H1 (cell line): ENCODE measurements around the gene GCNA. TPM values are rescaled to one million over a fixed set of nuclear protein-coding genes. Genes with fewer than 3 reads are reported as not detected.

ENCODE experiments used
- CTCF ChIA-PET: fragments of 300-600 bp; sonication (Branson Sonifier 250); formaldehyde crosslinking; loops from one replicate; lab custom pipeline; 2021; ENCODE audit not compliant: partially characterized antibody; lab: Charles Lee
- POLR2A ChIA-PET: fragments of 300-600 bp; sonication (Branson Sonifier 250); formaldehyde crosslinking; loops from one replicate; lab custom pipeline; 2021; ENCODE audit warnings: inconsistent platforms; ENCODE audit not compliant: partially characterized antibody; lab: Charles Lee
- DNase-seq, 2 experiments: peaks; one replicate each; pipeline versions ENCODE4 v3.0.0 to v3.0.0-alpha.2; 2010 to 2022; ENCODE audit warnings: low spot score in 2 of 2, low read depth in 1 of 2, mixed read lengths in 1 of 2
- FAIRE-seq: peaks from 2 replicates; lab custom pipeline; 2011; peaks lifted over from hg19 to GRCh38; lab: Jason Lieb, UNC
- H2AFZ ChIP-seq: 2 replicates; pipeline ENCODE4 v1.8.1; 2012; ENCODE audit warnings: low read length, inconsistent platforms
- H2AK5ac ChIP-seq: 2 replicates; pipeline ENCODE4 v1.6.1; 2013; ENCODE audit warnings: low read depth, low read length
- H2BK120ac ChIP-seq: replicated peaks from 2 replicates; pipeline ENCODE3; 2013; ENCODE audit warnings: low read depth, low read length, inconsistent platforms
- H2BK12ac ChIP-seq: 2 replicates; pipeline ENCODE4 v1.6.1; 2013; ENCODE audit warnings: low read depth, low read length
- H2BK15ac ChIP-seq: 2 replicates; pipeline ENCODE4 v1.6.1; 2013; ENCODE audit warnings: low read length
- H2BK20ac ChIP-seq: 2 replicates; pipeline ENCODE4 v1.6.1; 2013; ENCODE audit warnings: low read length
- H2BK5ac ChIP-seq: 2 replicates; pipeline ENCODE4 v1.6.1; 2013; ENCODE audit warnings: low read depth, low read length
- H3K14ac ChIP-seq: 2 replicates; pipeline ENCODE4 v1.6.1; 2013; ENCODE audit warnings: inconsistent platforms; ENCODE audit not compliant: insufficient read length
- H3K18ac ChIP-seq: 2 replicates; pipeline ENCODE4 v1.6.1; 2013; ENCODE audit warnings: low read length; ENCODE audit errors: extremely low read depth
- H3K23ac ChIP-seq: 2 replicates; pipeline ENCODE4 v1.6.1; 2013; ENCODE audit warnings: inconsistent platforms; ENCODE audit not compliant: insufficient read length
- H3K23me2 ChIP-seq: 2 replicates; pipeline ENCODE4 v1.6.1; 2013; ENCODE audit warnings: low read depth, low read length
- H3K27ac ChIP-seq: 2 replicates; pipeline ENCODE4 v1.6.1; 2011; ENCODE audit warnings: low read depth, low read length, inconsistent platforms
- H3K27me3 ChIP-seq, 4 experiments: replicated peaks in 1 of 4; 1 replicate in 1 of 4; 2 replicates in 3 of 4; pipeline versions ENCODE4 v1.6.1 to v1.8.1; 2011 to 2013; ENCODE audit warnings: low read length in 3 of 4, mild to moderate bottlenecking in 3 of 4, inconsistent platforms in 2 of 4, mixed read lengths in 2 of 4, moderate library complexity in 1 of 4; ENCODE audit not compliant: control insufficient read depth in 3 of 4, insufficient read depth in 3 of 4; ENCODE audit errors: extremely low read depth in 1 of 4
- H3K36me3 ChIP-seq, 4 experiments: 2 replicates each; pipeline versions ENCODE4 v1.6.1 to v1.8.1; 2011 to 2013; ENCODE audit warnings: mild to moderate bottlenecking in 4 of 4, low read length in 3 of 4, moderate library complexity in 2 of 4, control low read depth in 1 of 4, inconsistent platforms in 1 of 4; ENCODE audit not compliant: insufficient read depth in 4 of 4, control insufficient read depth in 2 of 4
- H3K4ac ChIP-seq: replicated peaks from 2 replicates; pipeline ENCODE3; 2013; ENCODE audit warnings: low read length, low read depth, mixed read lengths, inconsistent platforms; ENCODE audit not compliant: insufficient read length
- H3K4me1 ChIP-seq, 4 experiments: replicated peaks in 1 of 4; 1 replicate in 1 of 4; 2 replicates in 3 of 4; pipeline versions ENCODE4 v1.6.1 to v1.8.1; 2011 to 2013; ENCODE audit warnings: low read length in 3 of 4, inconsistent platforms in 2 of 4, mixed read lengths in 1 of 4; ENCODE audit not compliant: insufficient read depth in 4 of 4, control insufficient read depth in 3 of 4
- H3K4me2 ChIP-seq, 2 experiments: 2 replicates each; pipeline versions ENCODE4 v1.6.1 to v1.8.1; 2011 to 2013; ENCODE audit warnings: low read depth in 2 of 2, low read length in 2 of 2, control low read depth in 1 of 2, inconsistent platforms in 1 of 2, mild to moderate bottlenecking in 1 of 2; ENCODE audit not compliant: insufficient read depth in 1 of 2
- H3K4me3 ChIP-seq, 4 experiments: fragments of 200-600, 300-600 bp in 1 of 4; sonication (generic), shearing (Covaris generic), sonication (Bioruptor Twin) in 1 of 4; 2 replicates each; pipeline versions ENCODE4 v1.5.1 to v1.8.1; 2011 to 2016; ENCODE audit warnings: low read length in 4 of 4, low read depth in 3 of 4, control low read depth in 2 of 4, inconsistent platforms in 2 of 4, mild to moderate bottlenecking in 2 of 4, mixed read lengths in 1 of 4, moderate library complexity in 1 of 4; ENCODE audit not compliant: insufficient read depth in 2 of 4; ENCODE audit errors: extremely low read depth in 1 of 4
- H3K56ac ChIP-seq: replicated peaks from 2 replicates; pipeline ENCODE3; 2013; ENCODE audit warnings: low read depth, mild to moderate bottlenecking, mixed read lengths, low read length, inconsistent platforms; ENCODE audit not compliant: insufficient read length
- H3K79me1 ChIP-seq: 2 replicates; pipeline ENCODE4 v1.6.1; 2013; ENCODE audit warnings: low read depth, low read length, control low read depth
- H3K79me2 ChIP-seq, 2 experiments: 2 replicates each; pipeline versions ENCODE4 v1.6.1 to v1.8.1; 2012 to 2013; ENCODE audit warnings: low read length in 2 of 2, mild to moderate bottlenecking in 2 of 2, inconsistent platforms in 1 of 2; ENCODE audit not compliant: insufficient read depth in 2 of 2, control insufficient read depth in 1 of 2
- H3K9ac ChIP-seq, 4 experiments: replicated peaks in 1 of 4; 1 replicate in 1 of 4; 2 replicates in 3 of 4; pipeline versions ENCODE4 v1.6.1 to v1.8.1; 2011 to 2013; ENCODE audit warnings: low read depth in 3 of 4, low read length in 3 of 4, control low read depth in 2 of 4, mild to moderate bottlenecking in 2 of 4, moderate library complexity in 2 of 4, inconsistent platforms in 1 of 4; ENCODE audit errors: extremely low read depth in 1 of 4
- H3K9me3 ChIP-seq, 2 experiments: 2 replicates each; pipeline versions ENCODE4 v1.6.1 to v1.8.1; 2012 to 2013; ENCODE audit warnings: mild to moderate bottlenecking in 2 of 2, moderate library complexity in 2 of 2, control low read depth in 1 of 2, inconsistent platforms in 1 of 2, low read depth in 1 of 2, low read length in 1 of 2, mixed read lengths in 1 of 2; ENCODE audit not compliant: insufficient read depth in 2 of 2
- H4K20me1 ChIP-seq, 2 experiments: replicated peaks in 1 of 2; 2 replicates each; pipeline versions ENCODE3 to v1.8.1; 2011 to 2013; ENCODE audit warnings: inconsistent platforms in 2 of 2, low read length in 2 of 2, mild to moderate bottlenecking in 1 of 2; ENCODE audit not compliant: insufficient read depth in 2 of 2, control insufficient read depth in 1 of 2
- H4K5ac ChIP-seq: 2 replicates; pipeline ENCODE4 v1.6.1; 2013; ENCODE audit warnings: low read length, low read depth, mixed read lengths, inconsistent platforms; ENCODE audit not compliant: insufficient read length
- H4K8ac ChIP-seq: 2 replicates; pipeline ENCODE4 v1.8.0; 2013; ENCODE audit warnings: mild to moderate bottlenecking, moderate library complexity, low read length, inconsistent platforms; ENCODE audit not compliant: insufficient read depth; ENCODE audit errors: extremely low read depth
- H4K91ac ChIP-seq: replicated peaks from 2 replicates; pipeline ENCODE3; 2013; ENCODE audit warnings: low read length, mixed read lengths, inconsistent platforms; ENCODE audit not compliant: insufficient read length
- ATF2 ChIP-seq: IDR thresholded peaks from 2 replicates; pipeline ENCODE4 v1.6.1; 2012; ENCODE audit warnings: low read length, inconsistent platforms
- CEBPB ChIP-seq: IDR thresholded peaks from 2 replicates; pipeline ENCODE4 v1.6.1; 2012; ENCODE audit warnings: low read depth, low read length
- CHD1 ChIP-seq: IDR thresholded peaks from 2 replicates; pipeline ENCODE4 v1.6.1; 2012; ENCODE audit warnings: low read depth, low read length, improper control_type of control experiment
- CHD2 ChIP-seq: IDR thresholded peaks from 2 replicates; pipeline ENCODE4 v1.6.1; 2012; ENCODE audit warnings: low read length, improper control_type of control experiment
- EZH2 ChIP-seq: fragments of 200-600 bp; sonication (generic); IDR thresholded peaks from 2 replicates; pipeline ENCODE4 v1.7.1; 2012; ENCODE audit warnings: low read depth, mild to moderate bottlenecking, moderate library complexity, low read length, inconsistent platforms; ENCODE audit not compliant: severe bottlenecking
- FOSL1 ChIP-seq: IDR thresholded peaks from 2 replicates; pipeline ENCODE4 v1.6.1; 2011; ENCODE audit warnings: mild to moderate bottlenecking, low read depth, low read length, moderate library complexity; ENCODE audit not compliant: insufficient read depth
- GTF2F1 ChIP-seq: IDR thresholded peaks from 2 replicates; pipeline ENCODE4 v1.6.1; 2012; ENCODE audit warnings: low read depth, low read length, improper control_type of control experiment, borderline replicate concordance
- NANOG ChIP-seq: IDR thresholded peaks from 2 replicates; pipeline ENCODE4 v1.6.1; 2011; ENCODE audit warnings: low read length, low read depth, mild to moderate bottlenecking, inconsistent platforms; ENCODE audit not compliant: insufficient read depth, poor library complexity, severe bottlenecking
- RAD21 ChIP-seq, 2 experiments: IDR thresholded peaks in 1 of 2; conservative IDR thresholded peaks in 1 of 2; 2 replicates each; pipeline ENCODE4 v1.6.1; 2011; ENCODE audit warnings: low read depth in 2 of 2, low read length in 2 of 2, improper control_type of control experiment in 1 of 2, inconsistent platforms in 1 of 2, mild to moderate bottlenecking in 1 of 2, moderate library complexity in 1 of 2
- SAP30 ChIP-seq: fragments of 300-600 bp; sonication (generic); IDR thresholded peaks from 2 replicates; pipeline ENCODE4 v1.7.1; 2012; ENCODE audit warnings: low read length, moderate library complexity, mild to moderate bottlenecking, inconsistent platforms; ENCODE audit not compliant: insufficient read depth, insufficient replicate concordance
- SP4 ChIP-seq: IDR thresholded peaks from 2 replicates; pipeline ENCODE4 v1.6.1; 2012; ENCODE audit warnings: low read length, inconsistent platforms
- SRF ChIP-seq: IDR thresholded peaks from 2 replicates; pipeline ENCODE4 v1.6.1; 2011; ENCODE audit warnings: mild to moderate bottlenecking, low read depth, low read length, moderate library complexity
- TCF12 ChIP-seq: IDR thresholded peaks from 2 replicates; pipeline ENCODE4 v1.6.1; 2011; ENCODE audit warnings: low read depth, mild to moderate bottlenecking, low read length
- WGBS, 2 experiments: shearing (Covaris generic) in 1 of 2; methylation state at CpG; one replicate each; pipeline versions ENCODE4 v1.1.6 to v1.1.7; 2013 to 2015; ENCODE audit warnings: low lambda C conversion rate in 2 of 2, mixed read lengths in 2 of 2, inconsistent platforms in 1 of 2, low coverage in 1 of 2, missing lambda C conversion rate in 1 of 2; ENCODE audit not compliant: insufficient replicate concordance in 2 of 2, insufficient coverage in 1 of 2, insufficient read length in 1 of 2; ENCODE audit errors: extremely low coverage in 1 of 2, missing lambda C conversion rate in 1 of 2; 5-methylcytosine and 5-hydroxymethylcytosine counted together
- polyA plus RNA-seq, 7 experiments: library from polyadenylated mRNA; depleted of rRNA in 3 of 7; stranded (reverse) in 5 of 7; unstranded in 2 of 7; fragments of >200 nt in 5 of 7; fragments of 200-250 nt in 2 of 7; gene quantifications; 1 replicate in 5 of 7; 2 replicates in 1 of 7; 4 replicates in 1 of 7; pipeline versions ENCODE4 v1.2.1 to v1.2.3, GENCODE V29; 2011 to 2013; ENCODE audit warnings: missing spikeins in 2 of 7, mixed read lengths in 2 of 7
- total RNA-seq: library from RNA; stranded (reverse); fragmentation: NEBNext Ultra II Directional; extraction: Animal tissue kit (Norgen Biotek cat#: 25700); gene quantifications from 2 replicates; pipeline ENCODE4 v1.2.1, GENCODE V29; 2021

Gene GCNA
- total and polyA plus RNA-seq, 2 of the 8 experiments (the other 6 are each of a cell fraction or from before 2014, with no cell fraction given) = 0.41 to 0.95 TPM

DNA sequence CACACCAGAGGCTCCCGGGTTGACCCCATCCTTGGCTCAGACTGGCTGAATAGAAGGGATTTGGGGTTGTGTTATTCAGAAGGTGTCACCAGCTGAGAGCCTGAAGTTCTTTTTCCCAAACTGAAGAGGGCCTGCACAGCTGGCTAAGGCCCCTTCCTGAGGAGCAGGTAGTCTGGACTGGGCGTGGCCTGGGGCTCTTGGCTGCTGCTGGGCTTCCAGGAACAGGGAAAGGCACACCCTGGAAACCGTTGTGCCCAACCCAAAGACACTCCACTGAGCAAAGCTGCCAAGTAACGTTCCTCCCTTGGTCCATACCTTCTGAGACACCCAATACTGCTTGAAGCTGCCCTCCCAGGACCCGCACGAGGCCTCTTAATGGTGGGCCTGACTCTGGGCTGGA, 48.3 kb downstream of the GCNA start:
- no peak for FAIRE-seq
- 91% methylated on average over 3 of the region's 6 CpGs; no CpG with 5 or more reads in 1 of the 2 experiments for WGBS, 2 experiments
- TF ChIP-seq CHD1 (no peak), NANOG (no peak), GTF2F1 (no peak), SP4 (no peak), ATF2 (no peak), SAP30 (no peak), CHD2 (no peak), RAD21 (IDR thresholded peaks at IDR 0.05 in 1 of 2, conservative IDR thresholded peaks at IDR 0.05 in 1 of 2; ENCODE audit: low read depth in 2 of 2, low read length in 2 of 2) (no peak), CEBPB (no peak), TCF12 (no peak), FOSL1 (no peak), SRF (no peak), EZH2 (no peak)

More for the DNA sequence above, 48.3 kb downstream of the GCNA start:
- no peak overlapping the region for H3K4me2 ChIP-seq
- CTCF ChIA-PET = interaction anchor here (1.0 to 1.1 kb wide), 2 partner anchors 26 to 38 kb away, joined by 4 to 5 read pairs; no protein-coding TSS in a partner anchor
- H2BK120ac ChIP-seq = no peak overlapping the region
- H3K4ac ChIP-seq = no peak overlapping the region
- POLR2A ChIA-PET = no interaction called here
- no peak overlapping the region for H3K23ac ChIP-seq
- no peaks in the 10 kb centered on the region for H3K27me3 ChIP-seq
- DNase-seq = no peak
- H2AFZ ChIP-seq = no peak overlapping the region
- no peak overlapping the region for H4K91ac ChIP-seq
- H3K4me3 ChIP-seq = no peak overlapping the region
- H3K36me3 ChIP-seq = no peaks in the 10 kb centered on the region
- H3K79me2 ChIP-seq = no peaks in the 10 kb centered on the region
- peak overlapping the region; percentile 51; the same call in 1 of the 2 replicates for H4K8ac ChIP-seq
- no peaks in the 10 kb centered on the region for H3K9me3 ChIP-seq
- H2BK15ac ChIP-seq = no peak overlapping the region
- no peak overlapping the region for H2AK5ac ChIP-seq
- no peak overlapping the region for H3K18ac ChIP-seq
- no peak overlapping the region for H3K14ac ChIP-seq
- H2BK12ac ChIP-seq = no peak overlapping the region
- no peaks in the 10 kb centered on the region for H4K20me1 ChIP-seq
- H3K4me1 ChIP-seq = peaks cover 0 to 3% (median 0%) of the 10 kb centered on the region in 4 experiments; a peak in 1 of 7 replicates
- H3K9ac ChIP-seq = no peak overlapping the region
- H3K79me1 ChIP-seq = no peaks in the 10 kb centered on the region
- no peak overlapping the region for H2BK20ac ChIP-seq
- H4K5ac ChIP-seq = no peak overlapping the region
- H3K27ac ChIP-seq = no peak overlapping the region
- no peak overlapping the region for H3K56ac ChIP-seq
- no peaks in the 10 kb centered on the region for H3K23me2 ChIP-seq
- H2BK5ac ChIP-seq = no peak overlapping the region
